Peyer's patch (tissue), 4 donors: ENCODE results near the gene PPP1R3C. TPM values are rescaled to one million over a fixed set of nuclear protein-coding genes. Genes with fewer than 3 reads are reported as not detected.

Source experiments
- DNase-seq, 3 donors: peaks; one replicate each; pipeline ENCODE4 v3.0.0-alpha.2; 2017 to 2019
- H3K27ac ChIP-seq, 4 donors: fragments of 200-600 bp; sonication (generic); one replicate each; pipeline ENCODE4 v1.5.1; 2016 to 2019
- H3K27me3 ChIP-seq, 2 donors: fragments of 200-600 bp; sonication (generic); one replicate each; pipeline ENCODE4 v1.5.1; 2019
- H3K36me3 ChIP-seq, 3 donors: fragments of 200-600 bp; sonication (generic); one replicate each; pipeline ENCODE4 v1.5.1; 2016 to 2019
- H3K4me1 ChIP-seq, 4 donors: fragments of 200-600 bp; sonication (generic); one replicate each; pipeline ENCODE4 v1.5.1; 2016 to 2019
- H3K4me3 ChIP-seq, 4 donors: fragments of 200-600 bp; sonication (generic); 1 replicate in 3 of 4; 2 replicates in 1 of 4; pipeline ENCODE4 v1.5.1; 2016 to 2019; ENCODE audit warnings: mild to moderate bottlenecking in 1 of 4
- H3K9me3 ChIP-seq, 4 donors: fragments of 200-600 bp; sonication (generic); one replicate each; pipeline ENCODE4 v1.5.1; 2016 to 2019; ENCODE audit warnings: mild to moderate bottlenecking in 1 of 4
- CTCF ChIP-seq, 6 experiments: fragments of 450-650 bp in 4 of 6; fragments of 200-600 bp in 2 of 6; sonication (generic) in 1 of 6; IDR thresholded peaks; one replicate each; pipeline ENCODE4 v1.5.1; 2017 to 2019; ENCODE audit warnings: antibody characterized with exemption in 6 of 6, mild to moderate bottlenecking in 3 of 6, moderate library complexity in 1 of 6
- POLR2A ChIP-seq, 2 donors: fragments of 450-650 bp; IDR thresholded peaks; one replicate each; pipeline ENCODE4 v1.5.1; 2017; ENCODE audit warnings: antibody characterized with exemption in 2 of 2, mild to moderate bottlenecking in 2 of 2, moderate library complexity in 2 of 2
- total RNA-seq, 4 donors: library from RNA; depleted of rRNA; stranded (reverse); fragments of >200 nt; gene quantifications; one replicate each; pipeline ENCODE4 v1.1.0, GENCODE V29; 2016

PPP1R3C gene
- total RNA-seq, 4 donors from 2014 or later: 1.1 to 4.1 (median 1.6) TPM

- no peaks in the 10 kb centered on the region for H3K27me3 ChIP-seq
- H3K4me3 ChIP-seq: no peak overlapping the region
- H3K4me1 ChIP-seq: no peaks in the 10 kb centered on the region
- DNase-seq: no peak
- H3K27ac ChIP-seq: peak overlapping the region in 1 of 4 donors; percentile 38
- H3K9me3 ChIP-seq: no peaks in the 10 kb centered on the region
- H3K36me3 ChIP-seq: no peaks in the 10 kb centered on the region
- TF ChIP-seq POLR2A (IDR thresholded peaks at IDR 0.05) (no peak), CTCF (IDR thresholded peaks at IDR 0.05) (no peak)
These were observed 28.9 kb downstream of the PPP1R3C start for GRCh38 chr10:91603931-91604331.

DNA sequence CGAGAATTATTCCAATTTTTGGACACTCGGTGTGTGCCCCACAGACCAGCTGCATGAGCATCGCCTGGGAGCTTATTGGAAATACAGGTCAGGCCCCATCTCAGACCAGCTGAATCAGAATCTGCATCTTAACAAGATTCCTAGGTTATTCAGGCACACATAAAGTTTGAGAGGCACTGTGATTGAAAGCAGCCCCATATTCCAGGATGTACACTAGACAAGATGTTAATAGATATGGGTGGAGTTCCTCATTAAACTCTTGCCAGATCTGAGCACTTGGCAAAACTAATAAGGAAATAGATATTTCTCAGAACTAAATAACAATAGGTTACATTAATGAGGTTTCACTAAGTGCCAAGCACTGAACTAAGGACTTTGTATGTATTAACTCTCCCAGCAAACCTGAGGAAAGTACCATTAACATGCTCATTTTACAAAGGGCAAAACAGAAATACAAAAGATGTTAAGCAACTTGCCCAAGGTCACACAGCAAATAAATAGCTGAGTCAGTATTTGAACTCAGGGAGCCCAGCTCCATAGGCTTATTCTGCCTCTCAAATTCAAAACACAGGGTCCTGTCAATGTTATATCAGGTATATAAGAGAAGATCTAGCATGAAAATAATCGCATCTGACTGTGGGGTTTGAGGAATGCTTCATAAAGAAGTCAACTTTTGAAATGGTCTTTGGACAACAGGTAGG lies 29.9 kb downstream of the PPP1R3C start:
- TF ChIP-seq POLR2A (IDR thresholded peaks at IDR 0.05) (no peak), CTCF (IDR thresholded peaks at IDR 0.05) (no peak)
- Histone ChIP-seq H3K27me3 (no peaks in the 10 kb centered on the region), H3K9me3 (no peaks in the 10 kb centered on the region), H3K4me1 (peaks cover 0 to 8% (median 0%) of the 10 kb centered on the region in 4 donors), H3K36me3 (no peaks in the 10 kb centered on the region), H3K27ac (no peak overlapping the region), H3K4me3 (no peak overlapping the region)
- no peak for DNase-seq

DNA sequence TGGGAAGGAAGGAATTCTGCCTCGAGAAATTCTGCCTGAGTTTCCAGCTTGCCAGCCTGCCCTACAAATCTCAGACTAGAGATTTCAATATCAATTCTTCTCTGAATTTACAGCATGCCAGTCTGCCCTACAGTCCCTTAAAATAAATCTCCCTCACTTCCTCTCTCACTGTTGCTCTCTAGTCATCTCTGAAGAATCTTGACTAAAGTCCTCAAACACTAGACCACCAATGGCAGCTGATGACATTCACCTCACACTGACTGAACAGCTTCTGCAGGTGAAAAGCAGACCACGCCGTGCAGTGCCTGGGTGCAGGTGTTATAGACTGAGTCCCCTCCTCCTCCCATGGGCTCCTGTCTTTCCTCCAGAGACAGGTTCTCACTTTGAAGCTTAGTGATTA lies 30.4 kb downstream of the PPP1R3C start:
- peaks cover 0 to 14% (median 0%) of the 10 kb centered on the region in 4 donors for H3K4me1 ChIP-seq
- no peaks in the 10 kb centered on the region for H3K27me3 ChIP-seq
- no peak overlapping the region for H3K4me3 ChIP-seq
- H3K9me3 ChIP-seq: no peaks in the 10 kb centered on the region
- no peaks in the 10 kb centered on the region for H3K36me3 ChIP-seq
- TF ChIP-seq POLR2A (IDR thresholded peaks at IDR 0.05): no peak
- TF ChIP-seq CTCF (IDR thresholded peaks at IDR 0.05): no peak
- DNase-seq: no peak
- no peak overlapping the region for H3K27ac ChIP-seq

DNA sequence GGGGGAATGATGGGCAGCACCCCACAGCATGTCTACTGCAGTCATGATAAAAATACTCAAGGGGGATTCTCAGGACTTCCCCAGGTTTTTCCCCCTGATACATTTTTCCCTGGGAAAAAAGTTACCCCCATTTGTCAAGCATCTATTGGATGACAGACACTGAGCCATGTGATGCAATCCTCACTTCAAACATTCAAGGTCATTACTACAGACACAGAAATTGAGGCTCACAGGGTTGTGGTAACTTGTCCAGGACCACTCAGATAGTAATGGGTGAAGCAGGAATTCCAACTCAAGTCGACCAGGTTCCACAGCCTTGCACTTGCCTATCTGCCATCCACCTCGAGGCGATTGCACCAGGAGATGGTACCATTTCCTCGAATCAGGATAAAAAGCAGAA lies 31.7 kb downstream of the PPP1R3C start:
- no peak for DNase-seq
- peaks cover 0 to 26% (median 0%) of the 10 kb centered on the region in 4 donors for H3K4me1 ChIP-seq
- no peaks in the 10 kb centered on the region for H3K9me3 ChIP-seq
- no peak overlapping the region for H3K4me3 ChIP-seq
- no peak overlapping the region for H3K27ac ChIP-seq
- H3K36me3 ChIP-seq: no peaks in the 10 kb centered on the region
- no peaks in the 10 kb centered on the region for H3K27me3 ChIP-seq
- TF ChIP-seq CTCF (IDR thresholded peaks at IDR 0.05) (no peak), POLR2A (IDR thresholded peaks at IDR 0.05) (no peak)

- no peak for DNase-seq
- Histone ChIP-seq H3K4me3 (no peak overlapping the region), H3K27ac (peak overlapping the region in 1 of 4 donors; percentile 35), H3K36me3 (no peaks in the 10 kb centered on the region), H3K9me3 (no peaks in the 10 kb centered on the region), H3K27me3 (no peaks in the 10 kb centered on the region), H3K4me1 (peaks cover 0 to 28% (median 0%) of the 10 kb centered on the region in 4 donors)
- TF ChIP-seq CTCF (IDR thresholded peaks at IDR 0.05): no peak
- no peak for TF ChIP-seq POLR2A (IDR thresholded peaks at IDR 0.05)
These were observed 34.5 kb downstream of the PPP1R3C start for GRCh38 chr10:91598211-91598977.
